HepG2 (cell line): ENCODE data around the gene EDN3. TPM values are rescaled to one million over a fixed set of nuclear protein-coding genes. Genes with fewer than 3 reads are reported as not detected.

Experiments used
- ATAC-seq: fragments of 200-7000 bp; cut with Tn5 transposase; 3 replicates; pipeline ENCODE4 v1.9.1; 2020; ENCODE audit warnings: mild to moderate bottlenecking, moderate library complexity
- BruUV-seq: library from RNA; stranded (reverse); fragments of 400-500 nt; replicated peaks from 2 replicates; lab custom pipeline; 2021; lab: Mats Ljungman, UMichigan
- CTCF ChIA-PET: fragments of 300-600 bp; formaldehyde crosslinking; extraction: SDS; loops from one replicate; lab custom pipeline; 2021; ENCODE audit warnings: low total read pairs, inconsistent platforms, low intra/inter-chr PET ratio; lab: Yijun Ruan, JAX
- POLR2A ChIA-PET: fragments of 350-600 bp; sonication (Branson Sonifier 250); formaldehyde crosslinking; loops from one replicate; lab custom pipeline; 2020; ENCODE audit warnings: antibody characterized with exemption, inconsistent platforms; lab: Yijun Ruan, JAX
- DNase-seq: peaks from one replicate; pipeline ENCODE4 v3.0.0-alpha.2; 2015; ENCODE audit warnings: low spot score
- FAIRE-seq: peaks from 3 replicates; lab custom pipeline; 2011; peaks lifted over from hg19 to GRCh38; lab: Jason Lieb, UNC
- H2AFZ ChIP-seq: one replicate; pipeline ENCODE4 v1.6.1; 2011; ENCODE audit warnings: low read length, inconsistent platforms
- H3K27ac ChIP-seq: fragments of 300-600 bp; 3 replicates; pipeline ENCODE4 v1.8.0; 2011; ENCODE audit warnings: mixed run types, mild to moderate bottlenecking, mixed read lengths, low read length, inconsistent platforms; ENCODE audit not compliant: insufficient read depth; ENCODE audit errors: extremely low read length
- H3K27me3 ChIP-seq, 2 experiments: fragments of 200-600 bp in 1 of 2; 2 replicates in 1 of 2; 3 replicates in 1 of 2; pipeline versions ENCODE4 v1.6.0 to v1.8.0; 2011; ENCODE audit warnings: low read length in 2 of 2, mild to moderate bottlenecking in 2 of 2, moderate library complexity in 2 of 2, inconsistent platforms in 1 of 2; ENCODE audit not compliant: insufficient read depth in 2 of 2, control insufficient read depth in 1 of 2
- H3K36me3 ChIP-seq, 2 experiments: fragments of 200-600 bp in 1 of 2; replicated peaks in 1 of 2; 2 replicates in 1 of 2; 3 replicates in 1 of 2; pipeline versions ENCODE4 v1.5.1 to v1.8.0; 2011; ENCODE audit warnings: low read length in 2 of 2, inconsistent platforms in 1 of 2; ENCODE audit not compliant: insufficient read depth in 2 of 2, control insufficient read depth in 1 of 2
- H3K4me1 ChIP-seq: 2 replicates; pipeline ENCODE4 v1.5.1; 2012; ENCODE audit warnings: low read length, inconsistent platforms; ENCODE audit not compliant: insufficient read depth
- H3K4me2 ChIP-seq: 2 replicates; pipeline ENCODE4 v1.6.0; 2011; ENCODE audit warnings: low read depth, low read length, inconsistent platforms
- H3K4me3 ChIP-seq, 3 experiments: fragments of 200-600 bp in 1 of 3; sonication (generic), shearing (Covaris generic) in 1 of 3; replicated peaks in 1 of 3; 2 replicates each; pipeline ENCODE4 v1.5.1; 2011 to 2016; ENCODE audit warnings: low read length in 3 of 3, inconsistent platforms in 2 of 3, low read depth in 2 of 3, mild to moderate bottlenecking in 2 of 3, control low read depth in 1 of 3, mixed read lengths in 1 of 3; ENCODE audit not compliant: insufficient read depth in 1 of 3
- H3K79me2 ChIP-seq: one replicate; pipeline ENCODE4 v1.6.1; 2011; ENCODE audit warnings: low read length, inconsistent platforms; ENCODE audit not compliant: insufficient read depth
- H3K9ac ChIP-seq: 2 replicates; pipeline ENCODE4 v1.6.0; 2011; ENCODE audit warnings: mild to moderate bottlenecking, low read depth, low read length, inconsistent platforms; ENCODE audit not compliant: insufficient read depth
- H3K9me3 ChIP-seq: 2 replicates; pipeline ENCODE4 v1.5.1; 2012; ENCODE audit warnings: mild to moderate bottlenecking, low read length
- H4K20me1 ChIP-seq: 2 replicates; pipeline ENCODE4 v1.6.0; 2011; ENCODE audit warnings: inconsistent platforms, mild to moderate bottlenecking, low read length, moderate library complexity; ENCODE audit not compliant: insufficient read depth
- ATF7 ChIP-seq, 2 experiments: fragments of 450-650 bp in 1 of 2; sonication (generic) in 1 of 2; formaldehyde crosslinking in 1 of 2; IDR thresholded peaks; 2 replicates each; pipeline versions ENCODE4 v1.4.0 to v1.6.1; 2016 to 2020; ENCODE audit warnings: antibody characterized with exemption in 1 of 2, mild to moderate bottlenecking in 1 of 2, missing genetic modification reagents in 1 of 2
- MLLT10 ChIP-seq: sonication (generic); formaldehyde crosslinking; IDR thresholded peaks from 2 replicates; pipeline ENCODE4 v1.4.0; 2020; ENCODE audit warnings: missing genetic modification reagents
- NCOA5 ChIP-seq: sonication (generic); formaldehyde crosslinking; IDR thresholded peaks from 2 replicates; pipeline ENCODE4 v1.4.0; 2020; ENCODE audit warnings: missing genetic modification reagents
- PCBP2 ChIP-seq: fragments of 200-400 bp; formaldehyde crosslinking; optimal IDR thresholded peaks from 2 replicates; pipeline ENCODE3; 2018; ENCODE audit warnings: low read length, low read depth; ENCODE audit not compliant: poor library complexity, severe bottlenecking
- ZNF629 ChIP-seq: sonication (generic); formaldehyde crosslinking; conservative IDR thresholded peaks from 2 replicates; pipeline ENCODE4 v1.5.0; 2020; ENCODE audit warnings: missing genetic modification reagents
- WGBS: methylation state at CpG from one replicate; pipeline ENCODE4 v1.1.6; 2017; ENCODE audit warnings: low lambda C conversion rate; 5-methylcytosine and 5-hydroxymethylcytosine counted together
- in situ Hi-C: cut with HindIII; loops from 2 replicates; pipeline ENCODE4 v1.10.0; 2017; ENCODE audit warnings: low pct_unique_long_range_greater_than_20kb; ENCODE audit not compliant: extremely low pct_ligation_motif_present
- intact Hi-C: fragments of 100-400 bp; cut with micrococcal nuclease; formaldehyde crosslinking; loops from one replicate; pipeline ENCODE4 v1.10.0; 2022; ENCODE audit not compliant: unreplicated experiment
- polyA plus RNA-seq, 8 experiments: library from polyadenylated mRNA; depleted of rRNA in 3 of 8; stranded (reverse) in 7 of 8; unstranded in 1 of 8; fragments of >200 nt; fragmentation: Illumina TruSeq in 4 of 8; extraction: Trizol in 4 of 8; gene quantifications; 2 replicates each; pipeline versions ENCODE4 v1.2.1 to v1.2.3, GENCODE V29; 2011 to 2016; ENCODE audit warnings: low read depth in 4 of 8, missing spikeins in 1 of 8, mixed read lengths in 1 of 8; ENCODE audit not compliant: insufficient read depth in 1 of 8
- total RNA-seq, 5 experiments: library from RNA; depleted of rRNA; stranded (reverse); fragments of >200 nt; fragmentation: Illumina TruSeq; extraction: Trizol; gene quantifications; 2 replicates each; pipeline ENCODE4 v1.2.3, GENCODE V29; 2016; ENCODE audit warnings: low read depth in 1 of 5

The EDN3 gene
- total and polyA plus RNA-seq, 2 of the 13 experiments (the other 11 are each of a cell fraction or from before 2014, with no cell fraction given), result not detected

DNA sequence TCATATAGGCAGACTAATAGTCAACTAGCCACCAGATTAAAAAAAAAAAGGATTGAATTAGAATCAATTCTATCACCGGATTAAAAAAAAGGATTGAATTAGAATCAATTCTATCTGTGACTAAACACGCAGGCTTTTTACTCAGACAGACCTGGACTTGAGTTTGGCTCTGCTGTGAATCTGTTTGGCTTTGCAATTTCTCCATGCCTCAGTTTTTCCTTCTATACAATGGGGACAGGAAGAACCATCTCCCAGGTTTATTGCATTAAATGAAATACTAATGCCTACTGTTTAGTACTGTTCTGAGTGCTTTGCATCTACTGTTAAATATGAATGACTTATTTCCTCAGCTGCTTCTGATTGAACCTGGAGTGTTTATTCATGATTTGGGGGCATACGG is 30.0 kb upstream of the EDN3 start:
- BruUV-seq, result no TSS peak
- TF ChIP-seq ZNF629 (CRISPR knock-in tag) (peak; percentile 70), MLLT10 (CRISPR knock-in tag) (no peak), ATF7 (IDR thresholded peaks at IDR 0.05) (no peak), ATF7 (CRISPR knock-in tag; IDR thresholded peaks at IDR 0.05) (no peak), PCBP2 (no peak)
- ATAC-seq, result no peak
- intact Hi-C loops, result no loop called here
- no peaks in the 10 kb centered on the region for H3K79me2 ChIP-seq
- POLR2A ChIA-PET, result no interaction called here
- no peaks in the 10 kb centered on the region for H3K9me3 ChIP-seq
- CTCF ChIA-PET, result no interaction called here
- no peak for FAIRE-seq
- no peaks in the 10 kb centered on the region for H4K20me1 ChIP-seq
- in situ Hi-C loops, result no loop called here
- H3K27ac ChIP-seq, result no peak overlapping the region
- H2AFZ ChIP-seq, result no peak overlapping the region
- H3K27me3 ChIP-seq, result peaks cover 1 to 57% of the 10 kb centered on the region in 2 experiments; a peak in 4 of 5 replicates
- WGBS, result 22% methylated on average over 3 of the region's 3 CpGs
- DNase-seq, result no peak
- H3K9ac ChIP-seq, result no peak overlapping the region
- no peak overlapping the region for H3K4me2 ChIP-seq
- H3K4me3 ChIP-seq, result no peak overlapping the region
- no peaks in the 10 kb centered on the region for H3K36me3 ChIP-seq
- H3K4me1 ChIP-seq, result no peaks in the 10 kb centered on the region

DNA sequence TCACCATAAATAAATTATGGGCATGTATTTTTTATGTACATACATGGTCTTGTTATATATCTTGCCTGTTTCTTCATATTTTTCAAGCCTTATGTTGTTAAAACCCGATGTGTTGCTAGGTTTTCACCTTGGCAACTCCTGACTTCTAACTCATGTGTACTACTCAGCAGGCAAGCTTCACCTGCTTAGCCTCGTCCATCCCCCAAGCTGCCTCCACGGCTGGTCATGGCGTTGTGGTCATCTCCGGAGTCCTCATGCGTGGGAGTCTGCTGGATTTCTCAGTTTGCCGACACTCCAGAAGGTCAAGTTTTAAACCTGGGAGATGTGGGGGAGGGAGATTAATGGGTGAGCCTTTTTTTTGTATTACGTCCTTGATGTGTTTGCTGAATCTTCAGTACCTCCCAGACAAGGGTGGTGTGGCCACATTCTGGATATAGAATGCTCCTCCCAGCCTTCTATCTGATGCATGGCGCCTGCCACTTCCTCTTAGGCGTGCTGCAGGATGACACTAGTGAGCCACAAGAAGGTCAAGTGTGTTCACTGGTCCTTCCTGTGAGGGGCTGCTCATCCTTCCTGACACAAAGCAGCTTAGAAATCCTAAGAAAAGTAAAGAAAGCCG is 26.6 kb upstream of the EDN3 start:
- Histone ChIP-seq H3K4me2 (no peak overlapping the region), H3K9ac (no peak overlapping the region), H3K4me1 (no peaks in the 10 kb centered on the region), H3K36me3 (no peaks in the 10 kb centered on the region), H3K79me2 (no peaks in the 10 kb centered on the region), H2AFZ (no peak overlapping the region), H3K4me3 (no peak overlapping the region), H3K27me3 (peaks cover 3 to 54% of the 10 kb centered on the region in 2 experiments; a peak in 4 of 5 replicates), H4K20me1 (no peaks in the 10 kb centered on the region), H3K27ac (no peak overlapping the region), H3K9me3 (no peaks in the 10 kb centered on the region)
- in situ Hi-C loops, result no loop called here
- intact Hi-C loops, result no loop called here
- FAIRE-seq, result no peak
- CTCF ChIA-PET, result no interaction called here
- no peak for DNase-seq
- TF ChIP-seq NCOA5 (no peak), PCBP2 (no peak)
- 8% methylated on average over 11 of the region's 11 CpGs for WGBS
- no TSS peak for BruUV-seq
- ATAC-seq, result no peak
- POLR2A ChIA-PET, result no interaction called here
